Left ventricle myocardium superior (tissue), 1 donor: ENCODE results near the gene ANTXR1. TPM values are rescaled to one million over a fixed set of nuclear protein-coding genes. Genes with fewer than 3 reads are reported as not detected.
A peak's percentile ranks its signal among the peaks of the same experiment; 100 is the strongest.

Experiments used
- ATAC-seq: fragments of 200-7000 bp; cut with Tn5 transposase; one replicate; pipeline ENCODE4 v1.9.1; 2020; ENCODE audit warnings: mild to moderate bottlenecking, moderate library complexity
- DNase-seq: peaks from one replicate; pipeline ENCODE4 v3.0.0-alpha.2; 2020
- intact Hi-C: fragments of 100-400 bp; cut with micrococcal nuclease; formaldehyde crosslinking; loops from one replicate; pipeline ENCODE4 v1.11.0; 2022
- total RNA-seq: library from RNA; stranded (reverse); fragmentation: NEBNext Ultra II Directional; extraction: Animal tissue kit (Norgen Biotek cat#: 25700); gene quantifications from one replicate; pipeline ENCODE4 v1.2.1, GENCODE V29; 2021
- donor health status: DM: no; HTN: yes; CAD: no; lungs with severe emphysema.

ANTXR1 gene
- total RNA-seq, 1 donor from 2014 or later: 28.9 TPM

GRCh38 chr2:69145204-69145603, 132.2 kb downstream of the ANTXR1 start:
- DNase-seq: no peak
- intact Hi-C loops: no loop called here
- peak; percentile 49 for ATAC-seq

GRCh38 chr2:69147841-69148533, 135.0 kb downstream of the ANTXR1 start:
- no peak for DNase-seq
- ATAC-seq: peak; percentile 15
- intact Hi-C loops: no loop called here

GRCh38 chr2:69149631-69150215, 136.7 kb downstream of the ANTXR1 start:
- DNase-seq (peak; percentile 64), ATAC-seq (peak; percentile 61)
- intact Hi-C loops: no loop called here

- intact Hi-C loops: no loop called here
- ATAC-seq (no peak), DNase-seq (peak; percentile 39)
Measured at GRCh38 chr2:69151931-69152330, 139.0 kb downstream of the ANTXR1 start.

- intact Hi-C loops: no loop called here
- DNase-seq (no peak), ATAC-seq (peak; percentile 80)
Measured at GRCh38 chr2:69152847-69153583, 140.0 kb downstream of the ANTXR1 start.

- intact Hi-C loops: no loop called here
- ATAC-seq: no peak
Measured at GRCh38 chr2:69154106-69154505, 141.1 kb downstream of the ANTXR1 start.

GRCh38 chr2:69156624-69157023, 143.6 kb downstream of the ANTXR1 start:
- intact Hi-C loops: no loop called here
- ATAC-seq (no peak), DNase-seq (no peak)

More at GRCh38 chr2:69154106-69154505, 141.1 kb downstream of the ANTXR1 start:
- DNase-seq: no peak

- DNase-seq (no peak), ATAC-seq (no peak)
- intact Hi-C loops: no loop called here
Measured at GRCh38 chr2:69157441-69157840, 144.5 kb downstream of the ANTXR1 start.

- peak; percentile 66 for ATAC-seq
- intact Hi-C loops: no loop called here
- DNase-seq: no peak
Measured at GRCh38 chr2:69159986-69160385, 147.0 kb downstream of the ANTXR1 start.

GRCh38 chr2:69162057-69162456, 149.1 kb downstream of the ANTXR1 start:
- no peak for DNase-seq
- intact Hi-C loops: no loop called here
- ATAC-seq: no peak

GRCh38 chr2:69163109-69163508, 150.1 kb downstream of the ANTXR1 start:
- intact Hi-C loops: no loop called here
- peak; percentile 54 for ATAC-seq
- DNase-seq: no peak

- no peak for DNase-seq
- ATAC-seq: no peak
- intact Hi-C loops: no loop called here
Measured at GRCh38 chr2:69163556-69163955, 150.6 kb downstream of the ANTXR1 start.

- no peak for DNase-seq
- intact Hi-C loops: no loop called here
- peak; percentile 60 for ATAC-seq
Measured at GRCh38 chr2:69164061-69164778, 151.2 kb downstream of the ANTXR1 start.

- DNase-seq (no peak), ATAC-seq (no peak)
- intact Hi-C loops: no loop called here
Measured at GRCh38 chr2:69165091-69165880, 152.3 kb downstream of the ANTXR1 start.

- ATAC-seq (no peak), DNase-seq (no peak)
- intact Hi-C loops: no loop called here
Measured at GRCh38 chr2:69166465-69166811, 153.5 kb downstream of the ANTXR1 start.

- peak; percentile 52 for ATAC-seq
- intact Hi-C loops: no loop called here
- peak; percentile 46 for DNase-seq
Measured at GRCh38 chr2:69166812-69167468, 154.0 kb downstream of the ANTXR1 start.

GRCh38 chr2:69167469-69167822, 154.5 kb downstream of the ANTXR1 start:
- DNase-seq (no peak), ATAC-seq (no peak)
- intact Hi-C loops: no loop called here

GRCh38 chr2:69168144-69168813, 155.3 kb downstream of the ANTXR1 start:
- ATAC-seq (no peak), DNase-seq (no peak)
- intact Hi-C loops: no loop called here
